Uterus (tissue), 4 donors: Measurements from ENCODE around the gene SORCS3. TPM values are rescaled to one million over a fixed set of nuclear protein-coding genes. Genes with fewer than 3 reads are reported as not detected.

Source experiments
- DNase-seq, 2 donors: peaks; one replicate each; pipeline ENCODE4 v3.0.0-alpha.2; 2019 to 2020
- H3K27ac ChIP-seq, 2 donors: fragments of 200-600 bp; sonication (generic); 1 replicate in 1 of 2; 2 replicates in 1 of 2; pipeline ENCODE4 v1.5.1; 2016 to 2018
- H3K27me3 ChIP-seq, 2 donors: fragments of 200-600 bp; sonication (generic); one replicate each; pipeline ENCODE4 v1.5.1; 2018 to 2019; ENCODE audit warnings: control low read depth in 1 of 2
- H3K36me3 ChIP-seq, 2 donors: fragments of 200-600 bp; sonication (generic); one replicate each; pipeline ENCODE4 v1.5.1; 2019; ENCODE audit warnings: control low read depth in 1 of 2
- H3K4me1 ChIP-seq, 2 donors: fragments of 200-600 bp; sonication (generic); one replicate each; pipeline ENCODE4 v1.5.1; 2018 to 2019; ENCODE audit warnings: control low read depth in 1 of 2
- H3K4me3 ChIP-seq, 2 donors: fragments of 200-600 bp; sonication (generic); 1 replicate in 1 of 2; 2 replicates in 1 of 2; pipeline ENCODE4 v1.5.1; 2018 to 2019; ENCODE audit warnings: mild to moderate bottlenecking in 1 of 2
- H3K9me3 ChIP-seq, 2 donors: fragments of 200-600 bp; sonication (generic); one replicate each; pipeline ENCODE4 v1.5.1; 2019; ENCODE audit warnings: control low read depth in 1 of 2
- POLR2A ChIP-seq, 2 donors: fragments of 450-650 bp; IDR thresholded peaks; one replicate each; pipeline ENCODE4 v1.6.1; 2016; ENCODE audit warnings: antibody characterized with exemption in 2 of 2, mild to moderate bottlenecking in 1 of 2, moderate library complexity in 1 of 2
- intact Hi-C: fragments of 100-400 bp; cut with DNase I; formaldehyde crosslinking; loops from one replicate; pipeline ENCODE4 v1.15.1; 2023; ENCODE audit warnings: low total_unique reads
- total RNA-seq, 4 donors: library from RNA; depleted of rRNA in 3 of 4; stranded (reverse); fragments of >200 nt in 3 of 4; gene quantifications; one replicate each; pipeline versions ENCODE4 v1.1.0 to v1.2.4, GENCODE V29; 2014 to 2023
- TF ChIP-seq, protein P1 (sequence below), 4 experiments: fragments of 200-600 bp in 2 of 4; fragments of 450-650 bp in 2 of 4; sonication (generic) in 2 of 4; IDR thresholded peaks; one replicate each; pipeline ENCODE4 v1.5.1; 2016 to 2019; ENCODE audit warnings: antibody characterized with exemption in 4 of 4, mild to moderate bottlenecking in 2 of 4, moderate library complexity in 1 of 4
- donor health status: DM: yes; HTN: yes; CAD: no.

SORCS3 gene
- total RNA-seq, 4 donors from 2014 or later = 0.77 to 2.4 TPM; not detected in 2

DNA sequence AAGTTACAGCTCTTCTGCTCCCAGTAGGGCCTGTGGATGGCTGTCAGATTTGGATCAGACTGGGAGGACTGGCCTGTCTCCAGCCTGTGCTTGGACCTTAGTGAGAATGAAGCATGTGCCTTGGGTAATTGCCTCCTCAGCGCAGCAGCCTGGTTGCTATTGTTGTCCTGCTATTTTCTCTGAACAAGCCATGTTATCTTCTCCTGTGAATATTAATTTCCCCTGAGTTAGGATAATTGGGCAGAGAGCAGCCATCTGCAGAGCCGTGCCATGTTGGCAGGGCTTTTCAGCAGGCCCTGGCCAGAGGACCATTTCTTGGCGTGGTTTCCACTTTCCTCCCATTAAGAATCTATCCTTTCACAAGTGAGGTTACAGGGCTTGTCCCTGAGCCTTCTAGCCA is 497.3 kb downstream of the SORCS3 start:
- no peak for TF ChIP-seq POLR2A (IDR thresholded peaks at IDR 0.05)
- TF ChIP-seq, protein P1, sequence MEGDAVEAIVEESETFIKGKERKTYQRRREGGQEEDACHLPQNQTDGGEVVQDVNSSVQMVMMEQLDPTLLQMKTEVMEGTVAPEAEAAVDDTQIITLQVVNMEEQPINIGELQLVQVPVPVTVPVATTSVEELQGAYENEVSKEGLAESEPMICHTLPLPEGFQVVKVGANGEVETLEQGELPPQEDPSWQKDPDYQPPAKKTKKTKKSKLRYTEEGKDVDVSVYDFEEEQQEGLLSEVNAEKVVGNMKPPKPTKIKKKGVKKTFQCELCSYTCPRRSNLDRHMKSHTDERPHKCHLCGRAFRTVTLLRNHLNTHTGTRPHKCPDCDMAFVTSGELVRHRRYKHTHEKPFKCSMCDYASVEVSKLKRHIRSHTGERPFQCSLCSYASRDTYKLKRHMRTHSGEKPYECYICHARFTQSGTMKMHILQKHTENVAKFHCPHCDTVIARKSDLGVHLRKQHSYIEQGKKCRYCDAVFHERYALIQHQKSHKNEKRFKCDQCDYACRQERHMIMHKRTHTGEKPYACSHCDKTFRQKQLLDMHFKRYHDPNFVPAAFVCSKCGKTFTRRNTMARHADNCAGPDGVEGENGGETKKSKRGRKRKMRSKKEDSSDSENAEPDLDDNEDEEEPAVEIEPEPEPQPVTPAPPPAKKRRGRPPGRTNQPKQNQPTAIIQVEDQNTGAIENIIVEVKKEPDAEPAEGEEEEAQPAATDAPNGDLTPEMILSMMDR (IDR thresholded peaks at IDR 0.05) = no peak
- Histone ChIP-seq H3K36me3 (no peaks in the 10 kb centered on the region), H3K9me3 (no peaks in the 10 kb centered on the region), H3K27ac (no peak overlapping the region), H3K4me1 (no peaks in the 10 kb centered on the region), H3K4me3 (no peak overlapping the region), H3K27me3 (no peaks in the 10 kb centered on the region)
- no peak for DNase-seq
- intact Hi-C loops = no loop called here

DNA sequence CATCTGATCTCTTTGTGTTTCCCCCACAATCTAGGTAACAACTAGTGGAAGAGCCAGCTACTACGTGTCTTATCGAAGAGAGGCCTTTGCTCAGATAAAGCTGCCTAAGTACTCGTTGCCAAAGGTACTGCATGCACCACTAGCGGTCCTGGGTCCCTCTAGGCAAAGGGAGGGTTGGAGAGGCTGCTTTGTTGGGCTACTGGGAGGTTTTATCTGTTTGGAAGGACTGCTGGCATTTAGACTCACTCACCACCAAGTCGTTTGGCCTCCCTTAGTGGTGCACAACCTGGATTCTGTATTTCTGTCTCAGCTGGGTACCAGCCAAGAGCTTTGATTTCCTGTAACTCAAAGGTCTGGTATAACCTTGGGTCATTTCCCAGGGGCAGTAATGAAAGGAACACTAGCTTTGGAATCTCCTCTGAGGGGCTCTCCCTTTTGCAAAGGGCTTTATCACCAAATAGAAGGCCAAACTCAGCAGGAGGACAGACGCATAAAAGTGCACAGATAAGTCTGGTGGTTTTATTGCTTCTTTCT is 498.3 kb downstream of the SORCS3 start:
- H3K4me3 ChIP-seq = no peak overlapping the region
- H3K4me1 ChIP-seq = no peaks in the 10 kb centered on the region
- no peak for TF ChIP-seq POLR2A (IDR thresholded peaks at IDR 0.05)
- TF ChIP-seq, protein P1 (IDR thresholded peaks at IDR 0.05) = no peak
- no peaks in the 10 kb centered on the region for H3K27me3 ChIP-seq
- intact Hi-C loops = no loop called here
- H3K36me3 ChIP-seq = no peaks in the 10 kb centered on the region
- H3K27ac ChIP-seq = no peak overlapping the region
- no peak for DNase-seq
- H3K9me3 ChIP-seq = no peaks in the 10 kb centered on the region

DNA sequence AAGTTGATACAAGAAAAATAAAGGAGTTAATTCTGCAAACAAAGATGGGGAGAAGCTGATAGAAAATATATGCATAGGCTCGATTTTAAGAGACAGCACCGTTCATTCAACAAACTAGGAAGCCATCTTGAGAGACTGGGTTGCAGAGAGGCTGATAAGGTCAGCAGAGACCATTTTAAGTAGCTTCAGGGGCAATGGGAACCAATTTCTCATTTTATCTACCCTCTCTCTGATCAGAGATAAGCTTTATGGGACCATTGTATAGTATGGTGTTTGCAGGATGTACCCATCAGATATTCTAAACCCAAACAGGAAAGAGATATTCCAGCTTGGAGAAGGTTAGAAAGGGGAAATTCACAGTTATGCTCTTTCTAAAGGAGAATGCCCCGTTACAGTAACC is 499.5 kb downstream of the SORCS3 start:
- Histone ChIP-seq H3K36me3 (no peaks in the 10 kb centered on the region), H3K4me1 (no peaks in the 10 kb centered on the region), H3K4me3 (no peak overlapping the region), H3K27ac (no peak overlapping the region), H3K27me3 (no peaks in the 10 kb centered on the region), H3K9me3 (no peaks in the 10 kb centered on the region)
- no peak for DNase-seq
- intact Hi-C loops = no loop called here
- TF ChIP-seq POLR2A (IDR thresholded peaks at IDR 0.05) = no peak
- TF ChIP-seq, protein P1 (IDR thresholded peaks at IDR 0.05) = no peak

DNA sequence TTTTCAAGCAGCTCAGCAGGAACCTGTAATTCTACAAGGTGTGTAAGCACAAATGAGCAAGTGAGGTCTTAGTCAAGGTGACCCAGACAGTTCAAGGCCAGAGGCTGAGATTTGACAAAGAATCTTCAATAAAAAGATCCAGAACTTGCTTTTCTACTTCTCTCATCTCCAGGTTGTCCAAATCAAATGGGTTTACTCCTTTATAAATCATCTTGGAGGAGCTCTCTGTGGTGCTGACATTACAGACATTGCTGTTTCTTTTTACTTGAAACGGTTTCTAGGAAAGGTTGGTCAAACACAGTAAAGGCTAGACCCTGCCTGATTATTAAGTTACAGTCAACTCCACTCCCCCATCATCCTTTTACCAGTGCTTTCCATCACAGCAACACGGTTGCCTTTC is 504.6 kb downstream of the SORCS3 start:
- TF ChIP-seq POLR2A (IDR thresholded peaks at IDR 0.05) = no peak
- TF ChIP-seq, protein P1 (IDR thresholded peaks at IDR 0.05) = no peak
- no peaks in the 10 kb centered on the region for H3K4me1 ChIP-seq
- no peak for DNase-seq
- H3K27ac ChIP-seq = no peak overlapping the region
- H3K9me3 ChIP-seq = no peaks in the 10 kb centered on the region
- intact Hi-C loops = no loop called here
- no peaks in the 10 kb centered on the region for H3K36me3 ChIP-seq
- H3K27me3 ChIP-seq = no peaks in the 10 kb centered on the region
- no peak overlapping the region for H3K4me3 ChIP-seq

DNA sequence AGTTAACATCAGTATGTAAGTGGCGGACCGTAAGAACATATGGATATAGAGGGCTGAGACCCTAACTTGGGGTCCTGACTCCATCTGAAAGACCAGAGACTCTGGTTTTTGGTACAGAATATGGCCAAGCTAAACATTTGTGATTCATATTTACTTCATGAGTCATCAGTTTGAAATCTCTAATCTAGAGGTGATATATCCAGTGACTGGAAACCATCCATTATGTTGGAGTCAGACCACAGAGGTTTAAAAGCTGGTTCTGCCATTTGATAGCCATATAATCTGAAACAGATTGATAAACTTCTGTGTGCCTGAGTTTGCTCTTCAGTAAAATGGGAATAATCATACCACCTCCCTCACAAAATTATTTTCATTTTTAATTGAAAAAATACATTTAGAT is 505.3 kb downstream of the SORCS3 start:
- DNase-seq = no peak
- H3K4me3 ChIP-seq = no peak overlapping the region
- intact Hi-C loops = no loop called here
- H3K36me3 ChIP-seq = no peaks in the 10 kb centered on the region
- no peaks in the 10 kb centered on the region for H3K4me1 ChIP-seq
- no peaks in the 10 kb centered on the region for H3K27me3 ChIP-seq
- no peaks in the 10 kb centered on the region for H3K9me3 ChIP-seq
- H3K27ac ChIP-seq = no peak overlapping the region
- no peak for TF ChIP-seq POLR2A (IDR thresholded peaks at IDR 0.05)
- TF ChIP-seq, protein P1 (IDR thresholded peaks at IDR 0.05) = no peak
